Upper lobe of left lung (tissue), 6 donors: ENCODE results near the gene NFE2L1. TPM values are rescaled to one million over a fixed set of nuclear protein-coding genes. Genes with fewer than 3 reads are reported as not detected.

Experiments
- ATAC-seq, 2 donors: fragments of 200-7000 bp; cut with Tn5 transposase; one replicate each; pipeline ENCODE4 v1.9.1; 2022; ENCODE audit warnings: mild to moderate bottlenecking in 2 of 2, moderate library complexity in 2 of 2; ENCODE audit not compliant: low FRiP score in 2 of 2
- DNase-seq, 2 donors: peaks; one replicate each; pipeline ENCODE4 v3.0.0-alpha.2; 2019 to 2020
- H3K27ac ChIP-seq, 4 donors: fragments of 200-600 bp; sonication (generic); one replicate each; pipeline ENCODE4 v1.5.1; 2016 to 2019
- H3K27me3 ChIP-seq, 4 donors: fragments of 200-600 bp; sonication (generic); one replicate each; pipeline ENCODE4 v1.5.1; 2017 to 2019
- H3K36me3 ChIP-seq, 4 donors: fragments of 200-600 bp; sonication (generic); one replicate each; pipeline ENCODE4 v1.5.1; 2016 to 2019
- H3K4me1 ChIP-seq, 4 donors: fragments of 200-600 bp; sonication (generic); one replicate each; pipeline ENCODE4 v1.5.1; 2018 to 2019
- H3K4me3 ChIP-seq, 4 donors: fragments of 200-600 bp; sonication (generic); one replicate each; pipeline ENCODE4 v1.5.1; 2017 to 2019; ENCODE audit warnings: mild to moderate bottlenecking in 2 of 4, moderate library complexity in 1 of 4
- H3K9me3 ChIP-seq, 4 donors: fragments of 200-600 bp; sonication (generic); one replicate each; pipeline ENCODE4 v1.5.1; 2018 to 2019
- CTCF ChIP-seq, 6 experiments: fragments of 450-650 bp in 4 of 6; fragments of 200-600 bp in 2 of 6; sonication (generic) in 2 of 6; IDR thresholded peaks; one replicate each; pipeline ENCODE4 v1.5.1; 2016 to 2019; ENCODE audit warnings: antibody characterized with exemption in 6 of 6
- EP300 ChIP-seq, 4 donors: sonication (generic); formaldehyde crosslinking; IDR thresholded peaks; one replicate each; pipeline ENCODE4 v1.5.1; 2017; ENCODE audit warnings: antibody characterized with exemption in 4 of 4, control low read depth in 2 of 4
- POLR2A ChIP-seq, 4 donors: fragments of 450-650 bp; IDR thresholded peaks; one replicate each; pipeline ENCODE4 v1.5.1; 2016 to 2017; ENCODE audit warnings: antibody characterized with exemption in 4 of 4, mild to moderate bottlenecking in 2 of 4
- POLR2AphosphoS5 ChIP-seq, 2 donors: sonication (generic); formaldehyde crosslinking; IDR thresholded peaks; one replicate each; pipeline ENCODE4 v1.5.1; 2017; ENCODE audit warnings: antibody characterized with exemption in 2 of 2
- WGBS, 2 donors: methylation state at CpG; one replicate each; pipeline ENCODE4 v1.1.5; 2017 to 2018; 5-methylcytosine and 5-hydroxymethylcytosine counted together
- total RNA-seq, 6 donors: library from RNA; depleted of rRNA in 4 of 6; stranded (reverse); fragments of >200 nt in 4 of 6; gene quantifications; one replicate each; pipeline versions ENCODE4 v1.1.0 to v1.2.1, GENCODE V29; 2016 to 2021
- donor health status: DM: no; HTN: no; CAD: no; lungs with moderate emphysema.
- donor health status: DM: no; HTN: yes; CAD: no; lungs with severe emphysema.

The NFE2L1 gene
- total RNA-seq, 6 donors from 2014 or later: 105 to 203 (median 148) TPM

DNA sequence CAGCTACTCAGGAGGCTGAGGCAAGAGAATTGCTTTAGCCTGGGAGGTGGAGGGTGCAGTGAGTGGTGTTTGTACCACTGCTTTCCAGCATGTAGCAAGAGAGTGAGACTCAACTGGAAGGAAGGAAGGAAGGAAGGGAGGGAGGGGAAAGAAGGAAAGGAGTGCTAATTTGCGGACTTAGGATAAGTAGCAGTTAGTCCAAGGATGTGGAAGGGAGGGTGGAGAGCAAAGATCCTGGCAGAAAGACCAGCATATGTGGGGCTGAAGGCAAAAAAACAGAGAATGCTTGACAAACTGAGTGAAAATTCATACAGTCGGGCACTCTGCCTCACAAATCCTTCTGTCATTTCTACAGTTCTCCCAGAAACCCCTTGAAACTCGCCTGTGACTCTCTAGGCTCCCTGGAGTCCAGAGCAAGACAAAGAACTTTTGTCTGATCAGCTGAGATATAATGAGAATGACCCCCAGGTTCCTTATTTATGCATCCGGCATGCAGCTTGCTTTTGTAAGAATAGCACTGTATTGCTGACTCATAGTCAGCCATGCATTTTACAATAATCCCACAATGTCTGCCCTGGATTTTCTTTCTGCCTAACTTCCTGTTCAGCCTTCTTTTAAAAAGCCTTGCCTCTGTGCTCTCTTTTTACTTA, 45.8 kb upstream of the NFE2L1 start:
- H3K36me3 ChIP-seq: no peaks in the 10 kb centered on the region
- WGBS, 2 donors: 24 to 45% methylated on average over 4 of the region's 4 CpGs
- no peaks in the 10 kb centered on the region for H3K27me3 ChIP-seq
- no peaks in the 10 kb centered on the region for H3K9me3 ChIP-seq
- ATAC-seq (peak in 1 of 2 donors; percentile 74), DNase-seq (no peak)
- peak overlapping the region in 3 of 4 donors; percentile 59 to 73 (median 69) for H3K27ac ChIP-seq
- TF ChIP-seq POLR2AphosphoS5 (IDR thresholded peaks at IDR 0.05): no peak
- no peak overlapping the region for H3K4me3 ChIP-seq
- peaks cover 9 to 19% (median 11%) of the 10 kb centered on the region in 4 donors for H3K4me1 ChIP-seq

DNA sequence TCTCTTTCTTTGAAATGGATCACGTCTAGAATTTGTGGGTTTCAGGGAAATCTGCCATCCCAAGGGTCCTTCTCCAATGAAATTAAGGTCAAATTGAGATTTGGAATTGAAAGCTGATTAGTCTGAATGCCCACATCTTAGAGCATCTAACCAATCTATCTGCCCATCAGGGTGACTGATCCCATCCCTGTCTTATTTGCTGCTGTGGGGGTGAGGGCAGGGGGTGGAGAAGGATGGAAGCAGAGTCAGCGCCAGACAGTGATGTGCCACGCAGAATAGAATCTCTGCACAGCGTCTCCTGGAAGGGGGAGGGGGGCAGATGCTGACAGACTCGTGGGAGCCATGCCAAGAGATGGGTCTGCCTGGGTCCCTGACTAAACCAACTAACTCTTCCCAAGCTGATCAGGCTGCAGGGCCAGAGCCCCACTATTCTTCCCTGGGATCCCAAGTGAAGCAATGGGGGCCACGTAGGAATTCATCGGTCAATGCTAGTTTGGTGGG, 45.2 kb upstream of the NFE2L1 start:
- ATAC-seq (no peak), DNase-seq (no peak)
- 65 to 69% methylated on average over 7 of the region's 7 CpGs for WGBS, 2 donors
- Histone ChIP-seq H3K27ac (peak overlapping the region in 3 of 4 donors; percentile 59 to 73 (median 69)), H3K27me3 (no peaks in the 10 kb centered on the region), H3K4me3 (no peak overlapping the region), H3K36me3 (no peaks in the 10 kb centered on the region), H3K4me1 (peaks cover 9 to 19% (median 11%) of the 10 kb centered on the region in 4 donors), H3K9me3 (no peaks in the 10 kb centered on the region)
- TF ChIP-seq CTCF (IDR thresholded peaks at IDR 0.05): no peak
- TF ChIP-seq POLR2A (IDR thresholded peaks at IDR 0.05): no peak
- no peak for TF ChIP-seq POLR2AphosphoS5 (IDR thresholded peaks at IDR 0.05)
- no peak for TF ChIP-seq EP300 (IDR thresholded peaks at IDR 0.05)

DNA sequence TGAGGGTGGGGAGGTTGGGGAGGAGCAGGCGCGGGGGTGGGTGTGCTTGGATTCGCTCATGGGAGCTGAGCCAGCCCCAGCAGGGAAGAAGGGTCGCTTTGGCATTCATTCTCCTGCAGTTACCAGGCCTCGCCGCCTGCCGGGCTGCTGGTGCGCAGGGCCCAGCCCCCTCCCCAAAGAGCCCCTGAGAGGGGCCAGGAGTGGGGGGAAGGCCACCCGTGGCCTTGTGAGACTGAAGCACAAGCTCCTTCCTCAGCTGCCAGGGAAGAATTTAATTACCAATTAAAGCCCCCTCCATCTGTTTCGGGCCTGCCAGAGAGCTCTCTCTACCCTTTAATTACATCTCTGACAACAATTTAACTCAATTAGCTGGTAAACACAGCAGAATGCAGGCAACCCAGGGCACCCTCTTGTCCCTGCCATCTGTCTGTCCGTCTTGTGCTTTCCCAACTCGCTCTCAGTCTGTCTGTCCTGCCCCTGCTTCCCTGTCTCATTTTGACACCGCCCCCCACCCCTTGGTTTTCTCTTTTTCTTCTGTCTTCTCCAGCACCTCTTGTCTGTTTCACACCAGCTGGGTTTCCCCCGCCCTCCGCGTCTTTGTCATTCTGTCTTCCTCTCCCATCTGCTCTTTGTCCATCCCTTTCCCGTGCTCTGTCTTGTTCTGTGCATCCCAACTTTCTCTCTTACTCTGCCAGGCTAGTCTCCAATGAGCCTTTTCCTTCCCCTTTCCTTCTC, 44.6 kb upstream of the NFE2L1 start:
- peak in 1 of 2 donors; percentile 19 for ATAC-seq
- H3K36me3 ChIP-seq: no peaks in the 10 kb centered on the region
- no peak overlapping the region for H3K4me3 ChIP-seq
- H3K4me1 ChIP-seq: peaks cover 9 to 19% (median 11%) of the 10 kb centered on the region in 4 donors
- H3K27ac ChIP-seq: peak overlapping the region in 3 of 4 donors; percentile 59 to 73 (median 69)
- H3K9me3 ChIP-seq: no peaks in the 10 kb centered on the region
- WGBS, 2 donors: 70 to 78% methylated on average over 9 to 17 of the region's 17 CpGs
- peak in 1 of 2 donors; percentile 51 for DNase-seq
- TF ChIP-seq EP300 (IDR thresholded peaks at IDR 0.05) (no peak), POLR2AphosphoS5 (IDR thresholded peaks at IDR 0.05) (no peak), POLR2A (IDR thresholded peaks at IDR 0.05) (no peak), CTCF (IDR thresholded peaks at IDR 0.05) (no peak)
- H3K27me3 ChIP-seq: no peaks in the 10 kb centered on the region

GRCh38 chr17:48004983-48005382, 43.2 kb upstream of the NFE2L1 start:
- no peaks in the 10 kb centered on the region for H3K36me3 ChIP-seq
- ATAC-seq (no peak), DNase-seq (no peak)
- no peaks in the 10 kb centered on the region for H3K9me3 ChIP-seq
- H3K27ac ChIP-seq: no peak overlapping the region
- H3K27me3 ChIP-seq: no peaks in the 10 kb centered on the region
- peaks cover 9 to 19% (median 11%) of the 10 kb centered on the region in 4 donors for H3K4me1 ChIP-seq
- TF ChIP-seq CTCF (IDR thresholded peaks at IDR 0.05) (no peak), EP300 (IDR thresholded peaks at IDR 0.05) (no peak), POLR2AphosphoS5 (IDR thresholded peaks at IDR 0.05) (no peak), POLR2A (IDR thresholded peaks at IDR 0.05) (no peak)
- H3K4me3 ChIP-seq: no peak overlapping the region
- WGBS, 2 donors: 53 to 75% methylated on average over 3 of the region's 3 CpGs

DNA sequence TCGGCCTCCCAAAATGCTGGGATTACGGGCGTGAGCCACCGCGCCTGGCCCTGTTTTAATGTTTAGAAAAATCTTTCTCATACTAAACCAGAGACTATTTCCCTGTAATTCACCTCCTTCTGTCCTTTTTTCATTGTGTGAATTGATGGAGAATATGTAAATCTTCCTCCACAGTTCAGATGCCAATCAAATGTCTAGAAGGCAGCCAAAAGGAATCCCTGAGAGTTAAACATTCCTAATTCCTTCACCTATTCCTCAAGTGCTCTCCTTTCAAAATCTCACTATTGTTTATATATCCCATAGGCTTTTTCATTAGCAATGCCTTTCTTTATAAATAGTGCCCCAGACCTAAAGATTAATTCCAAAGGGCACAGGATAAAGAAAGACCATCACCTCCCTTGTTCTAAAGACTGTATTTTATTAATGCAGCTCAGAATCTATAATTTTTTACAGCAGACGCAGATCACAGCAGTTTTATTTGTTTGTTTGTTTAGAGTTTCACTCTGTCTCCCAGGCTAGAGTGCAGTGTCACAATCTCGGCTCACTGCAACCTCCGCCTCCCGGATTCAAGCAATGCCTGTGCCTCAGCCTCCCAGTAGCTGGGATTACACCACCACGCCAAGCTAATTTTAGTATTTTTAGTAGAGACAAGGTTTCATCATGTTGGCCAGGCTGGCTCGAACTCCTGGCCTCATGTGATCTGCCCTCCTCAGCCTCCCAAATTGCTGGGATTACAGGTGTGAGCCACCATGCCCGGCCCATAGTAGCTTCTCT, 41.0 kb upstream of the NFE2L1 start:
- peaks cover 0 to 6% (median 3%) of the 10 kb centered on the region in 4 donors for H3K27me3 ChIP-seq
- H3K27ac ChIP-seq: no peak overlapping the region
- peak in 1 of 2 donors; percentile 39 for DNase-seq
- H3K36me3 ChIP-seq: no peaks in the 10 kb centered on the region
- no peak overlapping the region for H3K4me3 ChIP-seq
- TF ChIP-seq POLR2A (IDR thresholded peaks at IDR 0.05): no peak
- no peak for TF ChIP-seq EP300 (IDR thresholded peaks at IDR 0.05)
- TF ChIP-seq CTCF (IDR thresholded peaks at IDR 0.05): no peak
- TF ChIP-seq POLR2AphosphoS5 (IDR thresholded peaks at IDR 0.05): no peak
- no peak for ATAC-seq
- peaks cover 12 to 21% (median 17%) of the 10 kb centered on the region in 4 donors for H3K4me1 ChIP-seq
- H3K9me3 ChIP-seq: no peaks in the 10 kb centered on the region
- 81 to 88% methylated on average over 12 of the region's 12 CpGs for WGBS, 2 donors
